Panc1 (cell line): ENCODE data around the gene CLNK. TPM values are rescaled to one million over a fixed set of nuclear protein-coding genes. Genes with fewer than 3 reads are reported as not detected.

Experiments
- ATAC-seq: fragments of 200-7000 bp; cut with Tn5 transposase; 2 replicates; pipeline ENCODE4 v1.9.1; 2020; ENCODE audit warnings: mild to moderate bottlenecking, moderate library complexity
- BruUV-seq: library from RNA; stranded (reverse); fragments of 400-500 nt; replicated peaks from 2 replicates; lab custom pipeline; 2021; lab: Mats Ljungman, UMichigan
- CTCF ChIA-PET: fragments of 300-600 bp; sonication (Branson Sonifier 250); formaldehyde crosslinking; loops from one replicate; lab custom pipeline; 2022; ENCODE audit warnings: antibody characterized with exemption; lab: Charles Lee
- POLR2A ChIA-PET: fragments of 300-600 bp; sonication (Branson Sonifier 250); formaldehyde crosslinking; loops from one replicate; lab custom pipeline; 2022; ENCODE audit warnings: antibody characterized with exemption; lab: Charles Lee
- DNase-seq: peaks from one replicate; pipeline ENCODE4 v3.0.0-alpha.2; 2010; ENCODE audit warnings: low read depth, low spot score
- H3K27ac ChIP-seq: 2 replicates; pipeline ENCODE4 v1.5.1; 2011; ENCODE audit warnings: mild to moderate bottlenecking, low read length, inconsistent platforms
- H3K27me3 ChIP-seq: fragments of 200-500 bp; sonication (Bioruptor generic); 2 replicates; pipeline ENCODE4 v1.6.0; 2014; ENCODE audit warnings: low read length, inconsistent platforms; ENCODE audit not compliant: control insufficient read depth, insufficient read depth
- H3K36me3 ChIP-seq: fragments of 200-500 bp; sonication (Bioruptor generic); 2 replicates; pipeline ENCODE4 v1.5.1; 2014; ENCODE audit warnings: inconsistent platforms, mild to moderate bottlenecking, low read length, moderate library complexity; ENCODE audit not compliant: control insufficient read depth, insufficient read depth
- H3K4me1 ChIP-seq: 2 replicates; pipeline ENCODE4 v1.5.1; 2011; ENCODE audit warnings: inconsistent platforms, mild to moderate bottlenecking, low read length, moderate library complexity; ENCODE audit not compliant: control insufficient read depth, insufficient read depth
- H3K4me3 ChIP-seq, 2 experiments: 2 replicates each; pipeline ENCODE4 v1.5.1; 2011 to 2012; ENCODE audit warnings: low read depth in 2 of 2, low read length in 2 of 2, mild to moderate bottlenecking in 2 of 2, inconsistent platforms in 1 of 2, moderate library complexity in 1 of 2
- H3K9me3 ChIP-seq: fragments of 200-500 bp; sonication (Bioruptor generic); 2 replicates; pipeline ENCODE4 v1.5.1; 2014; ENCODE audit warnings: low read depth, mild to moderate bottlenecking, inconsistent platforms, low read length, moderate library complexity; ENCODE audit not compliant: control insufficient read depth, insufficient read depth
- CTCF ChIP-seq: fragments of 450-650 bp; IDR thresholded peaks from 2 replicates; pipeline ENCODE4 v1.5.1; 2017; ENCODE audit warnings: mild to moderate bottlenecking
- POLR2AphosphoS5 ChIP-seq: IDR thresholded peaks from 2 replicates; pipeline ENCODE4 v1.6.1; 2012; ENCODE audit warnings: mild to moderate bottlenecking, low read depth, low read length, moderate library complexity
- REST ChIP-seq, 2 experiments: IDR thresholded peaks; 2 replicates each; pipeline ENCODE4 v1.6.1; 2011 to 2012; ENCODE audit warnings: low read depth in 2 of 2, control low read depth in 1 of 2, low read length in 1 of 2, mild to moderate bottlenecking in 1 of 2, moderate library complexity in 1 of 2; ENCODE audit not compliant: insufficient read depth in 1 of 2
- SIN3A ChIP-seq: IDR thresholded peaks from 2 replicates; pipeline ENCODE4 v1.6.1; 2012; ENCODE audit warnings: low read depth, mild to moderate bottlenecking, low read length, moderate library complexity, borderline replicate concordance; ENCODE audit not compliant: insufficient read depth
- TCF7L2 ChIP-seq: IDR thresholded peaks from 2 replicates; pipeline ENCODE4 v1.6.1; 2011; ENCODE audit warnings: mild to moderate bottlenecking, low read depth, low read length, inconsistent platforms
- in situ Hi-C: cut with HindIII; loops from 2 replicates; pipeline ENCODE4 v1.10.0; 2016; ENCODE audit warnings: low sequenced_read_pairs, low pct_unique_long_range_greater_than_20kb
- intact Hi-C: fragments of 100-400 bp; cut with micrococcal nuclease; formaldehyde crosslinking; loops from one replicate; pipeline ENCODE4 v1.10.0; 2022; ENCODE audit not compliant: unreplicated experiment
- total RNA-seq: library from RNA; stranded (reverse); gene quantifications from one replicate; pipeline ENCODE4 v1.2.1, GENCODE V29; 2021; ENCODE audit not compliant: unreplicated experiment

The CLNK gene
- total RNA-seq, 1 experiment from 2014 or later = not detected

DNA sequence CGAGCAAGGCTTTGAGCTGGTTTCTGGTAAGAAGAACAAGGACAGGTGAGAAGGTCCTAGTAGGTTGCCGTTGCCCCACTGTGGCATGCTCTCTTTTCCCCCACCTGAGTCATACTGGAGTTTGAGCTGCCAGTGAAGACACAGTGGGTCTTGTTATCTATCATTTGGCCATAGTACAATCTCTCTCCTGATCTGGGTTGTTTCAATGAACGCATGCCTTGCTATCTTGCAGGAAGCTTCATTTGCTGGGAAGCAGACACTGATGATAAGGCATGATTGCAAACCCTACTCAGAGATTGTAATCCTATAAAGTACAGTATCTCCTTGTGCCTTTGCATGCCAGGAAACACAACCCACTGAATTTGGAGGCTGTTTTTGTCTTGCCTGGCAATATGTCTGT lies 77.4 kb downstream of the CLNK start:
- ATAC-seq (no peak), DNase-seq (no peak)
- in situ Hi-C loops = no loop called here
- no peaks in the 10 kb centered on the region for H3K9me3 ChIP-seq
- ChIA-PET CTCF (no interaction called here), POLR2A (no interaction called here)
- no peaks in the 10 kb centered on the region for H3K27me3 ChIP-seq
- TF ChIP-seq SIN3A (no peak), TCF7L2 (no peak)
- no TSS peak for BruUV-seq
- H3K4me1 ChIP-seq = no peaks in the 10 kb centered on the region
- no peaks in the 10 kb centered on the region for H3K36me3 ChIP-seq
- H3K4me3 ChIP-seq = no peak overlapping the region
- no peak overlapping the region for H3K27ac ChIP-seq
- intact Hi-C loops = no loop called here

GRCh38 chr4:10606483-10607155 lies 77.9 kb downstream of the CLNK start:
- in situ Hi-C loops (no loop called here), intact Hi-C loops (no loop called here)
- TF ChIP-seq CTCF = no peak
- TF ChIP-seq SIN3A = no peak
- no peak for TF ChIP-seq POLR2AphosphoS5
- no peak for TF ChIP-seq REST (IDR thresholded peaks at IDR 0.05; ENCODE audit: insufficient read depth in 1 of 2, low read depth in 2 of 2, low read length in 1 of 2)
- no peak for TF ChIP-seq TCF7L2
- H3K36me3 ChIP-seq = no peaks in the 10 kb centered on the region
- CTCF ChIA-PET = no interaction called here
- no peak overlapping the region for H3K27ac ChIP-seq
- BruUV-seq = no TSS peak
- no peaks in the 10 kb centered on the region for H3K4me1 ChIP-seq
- POLR2A ChIA-PET = no interaction called here
- H3K4me3 ChIP-seq = no peak overlapping the region
- H3K27me3 ChIP-seq = no peaks in the 10 kb centered on the region
- no peak for DNase-seq
- ATAC-seq = no peak
- no peaks in the 10 kb centered on the region for H3K9me3 ChIP-seq

- Histone ChIP-seq H3K27ac (no peak overlapping the region), H3K4me1 (no peaks in the 10 kb centered on the region), H3K27me3 (no peaks in the 10 kb centered on the region), H3K36me3 (no peaks in the 10 kb centered on the region), H3K4me3 (no peak overlapping the region), H3K9me3 (no peaks in the 10 kb centered on the region)
- CTCF ChIA-PET = no interaction called here
- ATAC-seq = no peak
- POLR2A ChIA-PET = no interaction called here
- DNase-seq = no peak
- in situ Hi-C loops (no loop called here), intact Hi-C loops (no loop called here)
- BruUV-seq = no TSS peak
- TF ChIP-seq REST (IDR thresholded peaks at IDR 0.05; ENCODE audit: insufficient read depth in 1 of 2, low read depth in 2 of 2, low read length in 1 of 2) = no peak
- TF ChIP-seq POLR2AphosphoS5 = no peak
- TF ChIP-seq SIN3A = no peak
- TF ChIP-seq TCF7L2 = no peak
Measured at GRCh38 chr4:10605746-10606482, 78.7 kb downstream of the CLNK start.
